ENCODE data around the gene FFAR1.

FFAR1 gene

DNA sequence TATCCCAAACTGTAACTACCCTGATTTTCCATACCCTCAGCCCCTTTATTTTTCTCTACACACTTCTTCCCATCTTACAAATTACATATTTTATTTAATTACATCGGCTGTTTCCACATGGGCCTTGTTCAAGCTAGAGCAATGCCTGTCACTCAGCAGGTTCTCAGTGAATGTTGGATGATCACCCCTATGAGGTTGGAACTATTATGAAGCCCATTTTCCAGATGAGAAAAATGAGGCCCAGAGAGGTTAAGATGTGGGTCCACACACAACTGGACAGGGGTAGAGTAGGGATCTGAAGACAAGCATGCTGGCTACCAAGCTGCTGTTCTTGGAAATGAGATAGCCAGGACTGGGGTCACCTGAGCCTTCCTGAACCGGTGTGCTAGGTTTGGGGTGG lies 45.7 kb upstream of the FFAR1 start:
- no peak overlapping the region for H3K4me3 ChIP-seq (ENCODE audit: low read depth, low read length)
- no peaks in the 10 kb centered on the region for H3K36me3 ChIP-seq (replicated peaks)
- in situ Hi-C loops (cut with HindIII; ENCODE audit: low pct_ligation_motif_present, low sequenced_read_pairs), result no loop called here
- TF ChIP-seq, protein P1, sequence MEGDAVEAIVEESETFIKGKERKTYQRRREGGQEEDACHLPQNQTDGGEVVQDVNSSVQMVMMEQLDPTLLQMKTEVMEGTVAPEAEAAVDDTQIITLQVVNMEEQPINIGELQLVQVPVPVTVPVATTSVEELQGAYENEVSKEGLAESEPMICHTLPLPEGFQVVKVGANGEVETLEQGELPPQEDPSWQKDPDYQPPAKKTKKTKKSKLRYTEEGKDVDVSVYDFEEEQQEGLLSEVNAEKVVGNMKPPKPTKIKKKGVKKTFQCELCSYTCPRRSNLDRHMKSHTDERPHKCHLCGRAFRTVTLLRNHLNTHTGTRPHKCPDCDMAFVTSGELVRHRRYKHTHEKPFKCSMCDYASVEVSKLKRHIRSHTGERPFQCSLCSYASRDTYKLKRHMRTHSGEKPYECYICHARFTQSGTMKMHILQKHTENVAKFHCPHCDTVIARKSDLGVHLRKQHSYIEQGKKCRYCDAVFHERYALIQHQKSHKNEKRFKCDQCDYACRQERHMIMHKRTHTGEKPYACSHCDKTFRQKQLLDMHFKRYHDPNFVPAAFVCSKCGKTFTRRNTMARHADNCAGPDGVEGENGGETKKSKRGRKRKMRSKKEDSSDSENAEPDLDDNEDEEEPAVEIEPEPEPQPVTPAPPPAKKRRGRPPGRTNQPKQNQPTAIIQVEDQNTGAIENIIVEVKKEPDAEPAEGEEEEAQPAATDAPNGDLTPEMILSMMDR (IDR thresholded peaks at IDR 0.05; ENCODE audit: low read depth, low read length, missing control alignments), result no peak
- no peaks in the 10 kb centered on the region for H3K27me3 ChIP-seq (replicated peaks)
- no peak overlapping the region for H3K27ac ChIP-seq
- no peak for DNase-seq

GRCh38 chr19:35302446-35302845 lies 45.3 kb upstream of the FFAR1 start:
- in situ Hi-C loops (cut with HindIII; ENCODE audit: low pct_ligation_motif_present, low sequenced_read_pairs), result no loop called here
- Histone ChIP-seq H3K4me3 (ENCODE audit: low read depth, low read length) (no peak overlapping the region), H3K27ac (no peak overlapping the region), H3K27me3 (replicated peaks) (no peaks in the 10 kb centered on the region), H3K36me3 (replicated peaks) (no peaks in the 10 kb centered on the region)
- no peak for DNase-seq
- TF ChIP-seq, protein P1 (IDR thresholded peaks at IDR 0.05; ENCODE audit: low read depth, low read length, missing control alignments), result no peak

- Histone ChIP-seq H3K27me3 (replicated peaks) (no peaks in the 10 kb centered on the region), H3K27ac (no peak overlapping the region), H3K4me3 (ENCODE audit: low read depth, low read length) (no peak overlapping the region), H3K36me3 (replicated peaks) (no peaks in the 10 kb centered on the region)
- TF ChIP-seq, protein P1 (IDR thresholded peaks at IDR 0.05; ENCODE audit: low read depth, low read length, missing control alignments), result no peak
- in situ Hi-C loops (cut with HindIII; ENCODE audit: low pct_ligation_motif_present, low sequenced_read_pairs), result no loop called here
- no peak for DNase-seq
Observed at GRCh38 chr19:35303357-35303915, 44.3 kb upstream of the FFAR1 start.

DNA sequence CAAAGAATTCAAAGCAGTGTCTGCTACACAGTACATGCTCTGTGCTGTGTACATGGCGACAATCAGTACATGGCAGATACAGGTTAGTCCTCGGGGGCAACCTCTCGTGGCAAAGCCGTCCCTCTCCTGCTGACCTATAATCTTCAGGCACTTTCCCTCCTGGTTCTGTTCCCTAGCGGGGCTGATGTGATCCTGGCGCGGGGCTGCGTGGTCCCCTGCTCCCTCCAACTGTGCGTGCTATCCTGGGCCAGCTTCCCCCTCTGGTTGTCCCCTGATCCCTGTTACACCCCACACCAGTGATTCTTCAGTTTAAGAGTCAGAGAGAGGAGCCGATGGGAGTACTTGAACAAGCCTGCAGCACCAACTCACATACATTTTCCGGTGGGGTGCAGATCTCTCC lies 43.7 kb upstream of the FFAR1 start:
- Histone ChIP-seq H3K27ac (no peak overlapping the region), H3K27me3 (replicated peaks) (no peaks in the 10 kb centered on the region), H3K36me3 (replicated peaks) (no peaks in the 10 kb centered on the region), H3K4me3 (ENCODE audit: low read depth, low read length) (no peak overlapping the region)
- in situ Hi-C loops (cut with HindIII; ENCODE audit: low pct_ligation_motif_present, low sequenced_read_pairs), result no loop called here
- DNase-seq, result no peak
- TF ChIP-seq, protein P1 (IDR thresholded peaks at IDR 0.05; ENCODE audit: low read depth, low read length, missing control alignments), result no peak

DNA sequence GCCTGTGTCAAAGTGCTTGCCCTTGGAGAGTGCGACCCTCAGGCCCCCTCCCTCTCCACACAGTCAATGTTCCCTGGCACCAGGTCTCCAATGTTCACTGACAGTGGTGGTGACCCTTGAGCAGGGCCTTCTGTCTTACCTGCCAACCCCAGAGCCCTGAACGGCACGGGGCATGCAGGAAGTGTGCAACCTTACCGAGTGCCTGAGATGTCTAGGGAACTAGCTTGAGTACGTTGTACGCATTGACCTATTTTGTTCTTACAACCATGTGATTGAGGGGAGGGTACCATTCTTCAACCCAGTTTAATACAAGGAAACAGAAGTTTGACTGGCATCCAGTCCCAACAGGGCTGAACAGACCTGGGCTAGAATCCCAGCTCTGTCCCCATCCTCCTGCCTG lies 42.5 kb upstream of the FFAR1 start:
- DNase-seq, result no peak
- in situ Hi-C loops (cut with HindIII; ENCODE audit: low pct_ligation_motif_present, low sequenced_read_pairs), result no loop called here
- H3K27ac ChIP-seq, result no peak overlapping the region
- no peaks in the 10 kb centered on the region for H3K36me3 ChIP-seq (replicated peaks)
- H3K4me3 ChIP-seq (ENCODE audit: low read depth, low read length), result no peak overlapping the region
- no peaks in the 10 kb centered on the region for H3K27me3 ChIP-seq (replicated peaks)
- TF ChIP-seq, protein P1 (IDR thresholded peaks at IDR 0.05; ENCODE audit: low read depth, low read length, missing control alignments), result no peak

Data from brain microvascular endothelial cell (primary cell).